ENCODE data around the gene PDPK1.
A peak's percentile ranks its signal among the peaks of the same experiment; 100 is the strongest.
"Not testable (repeated sequence)": the region's sequence is repeated elsewhere in the genome, so short reads cannot be mapped to it uniquely, and the experiment has no call there.

PDPK1 gene

GRCh38 chr16:2539192-2539844 lies 1.5 kb downstream of the PDPK1 start:
- peak in 1 of 2 experiments; percentile 45 for DNase-seq (ENCODE audit: low read depth in 1 of 2, low spot score in 1 of 2)
- H3K27ac ChIP-seq (replicated peaks): peak overlapping the region; percentile 16; the same call in 1 of the 2 replicates
- H3K4me3 ChIP-seq (replicated peaks; ENCODE audit: insufficient read depth, low read length); H3K27me3 ChIP-seq (ENCODE audit: insufficient read depth, poor library complexity, severe bottlenecking): not testable (repeated sequence)

- peak in 1 of 2 experiments; percentile 38 for DNase-seq (ENCODE audit: low read depth in 1 of 2, low spot score in 1 of 2)
- peak overlapping the region; percentile 16; the same call in 1 of the 2 replicates for H3K27ac ChIP-seq (replicated peaks)
- H3K27me3 ChIP-seq (ENCODE audit: insufficient read depth, poor library complexity, severe bottlenecking); H3K4me3 ChIP-seq (replicated peaks; ENCODE audit: insufficient read depth, low read length): not testable (repeated sequence)
- peak; percentile 37; the same call in 1 of the 2 replicates for TF ChIP-seq SPI1 (IDR thresholded peaks at IDR 0.05; ENCODE audit: borderline replicate concordance, low read depth)
Measured at GRCh38 chr16:2539845-2540458, 2.1 kb downstream of the PDPK1 start.

- peak overlapping the region; percentile 56 for H3K27ac ChIP-seq (replicated peaks)
- H3K27me3 ChIP-seq (ENCODE audit: insufficient read depth, poor library complexity, severe bottlenecking); H3K4me3 ChIP-seq (replicated peaks; ENCODE audit: insufficient read depth, low read length): not testable (repeated sequence)
- peak; percentile 72; the same call in 1 of the 2 replicates for TF ChIP-seq SPI1 (IDR thresholded peaks at IDR 0.05; ENCODE audit: borderline replicate concordance, low read depth)
- peak in 1 of 2 experiments; percentile 77 for DNase-seq (ENCODE audit: low read depth in 1 of 2, low spot score in 1 of 2)
Measured at GRCh38 chr16:2540912-2541311, 3.1 kb downstream of the PDPK1 start.

- DNase-seq (ENCODE audit: low read depth in 1 of 2, low spot score in 1 of 2); H3K4me3 ChIP-seq (replicated peaks; ENCODE audit: insufficient read depth, low read length); H3K27me3 ChIP-seq (ENCODE audit: insufficient read depth, poor library complexity, severe bottlenecking): not testable (repeated sequence)
- peak overlapping the region; percentile 56 for H3K27ac ChIP-seq (replicated peaks)
Measured at GRCh38 chr16:2541409-2541808, 3.6 kb downstream of the PDPK1 start.

- not testable (repeated sequence) for DNase-seq (ENCODE audit: low read depth in 1 of 2, low spot score in 1 of 2); H3K27ac ChIP-seq (replicated peaks); H3K27me3 ChIP-seq (ENCODE audit: insufficient read depth, poor library complexity, severe bottlenecking); H3K4me3 ChIP-seq (replicated peaks; ENCODE audit: insufficient read depth, low read length)
Measured at GRCh38 chr16:2543771-2544170, 6.0 kb downstream of the PDPK1 start.

- H3K27ac ChIP-seq (replicated peaks); H3K27me3 ChIP-seq (ENCODE audit: insufficient read depth, poor library complexity, severe bottlenecking); DNase-seq (ENCODE audit: low read depth in 1 of 2, low spot score in 1 of 2); H3K4me3 ChIP-seq (replicated peaks; ENCODE audit: insufficient read depth, low read length): not testable (repeated sequence)
Measured at GRCh38 chr16:2550283-2550878, 12.6 kb downstream of the PDPK1 start.

GRCh38 chr16:2551420-2551889 lies 13.6 kb downstream of the PDPK1 start:
- H3K27ac ChIP-seq (replicated peaks); DNase-seq (ENCODE audit: low read depth in 1 of 2, low spot score in 1 of 2); H3K27me3 ChIP-seq (ENCODE audit: insufficient read depth, poor library complexity, severe bottlenecking); H3K4me3 ChIP-seq (replicated peaks; ENCODE audit: insufficient read depth, low read length): not testable (repeated sequence)

- H3K4me3 ChIP-seq (replicated peaks; ENCODE audit: insufficient read depth, low read length); H3K27me3 ChIP-seq (ENCODE audit: insufficient read depth, poor library complexity, severe bottlenecking); H3K27ac ChIP-seq (replicated peaks); DNase-seq (ENCODE audit: low read depth in 1 of 2, low spot score in 1 of 2): not testable (repeated sequence)
Measured at GRCh38 chr16:2554709-2555425, 17.0 kb downstream of the PDPK1 start.

GRCh38 chr16:2557150-2557549 lies 19.3 kb downstream of the PDPK1 start:
- DNase-seq (ENCODE audit: low read depth in 1 of 2, low spot score in 1 of 2); H3K4me3 ChIP-seq (replicated peaks; ENCODE audit: insufficient read depth, low read length): not testable (repeated sequence)

GRCh38 chr16:2560131-2560797 lies 22.4 kb downstream of the PDPK1 start:
- not testable (repeated sequence) for H3K27ac ChIP-seq (replicated peaks); H3K4me3 ChIP-seq (replicated peaks; ENCODE audit: insufficient read depth, low read length); H3K27me3 ChIP-seq (ENCODE audit: insufficient read depth, poor library complexity, severe bottlenecking)
- TF ChIP-seq SPI1 (IDR thresholded peaks at IDR 0.05; ENCODE audit: borderline replicate concordance, low read depth): peak; percentile 81
- DNase-seq (ENCODE audit: low read depth in 1 of 2, low spot score in 1 of 2): peak in 1 of 2 experiments; percentile 67

More at GRCh38 chr16:2557150-2557549, 19.3 kb downstream of the PDPK1 start:
- not testable (repeated sequence) for H3K27ac ChIP-seq (replicated peaks); H3K27me3 ChIP-seq (ENCODE audit: insufficient read depth, poor library complexity, severe bottlenecking)
